GM21526 (cell line): ENCODE data around the gene DCXR.

Source experiments
- ATAC-seq: cut with Tn5 transposase; IDR thresholded peaks from one replicate; pipeline ENCODE4 v1.9.1; 2021; ENCODE audit warnings: moderate library complexity; ENCODE audit not compliant: unreplicated experiment, low FRiP score

The DCXR gene

GRCh38 chr17:82037092-82037888 lies at the start of gene DCXR:
Gene DCXR (minus strand): TSS chr17:82037697. CDS start chr17:82037682, 15 bp downstream.
- ATAC-seq: peak; percentile 79

DNA sequence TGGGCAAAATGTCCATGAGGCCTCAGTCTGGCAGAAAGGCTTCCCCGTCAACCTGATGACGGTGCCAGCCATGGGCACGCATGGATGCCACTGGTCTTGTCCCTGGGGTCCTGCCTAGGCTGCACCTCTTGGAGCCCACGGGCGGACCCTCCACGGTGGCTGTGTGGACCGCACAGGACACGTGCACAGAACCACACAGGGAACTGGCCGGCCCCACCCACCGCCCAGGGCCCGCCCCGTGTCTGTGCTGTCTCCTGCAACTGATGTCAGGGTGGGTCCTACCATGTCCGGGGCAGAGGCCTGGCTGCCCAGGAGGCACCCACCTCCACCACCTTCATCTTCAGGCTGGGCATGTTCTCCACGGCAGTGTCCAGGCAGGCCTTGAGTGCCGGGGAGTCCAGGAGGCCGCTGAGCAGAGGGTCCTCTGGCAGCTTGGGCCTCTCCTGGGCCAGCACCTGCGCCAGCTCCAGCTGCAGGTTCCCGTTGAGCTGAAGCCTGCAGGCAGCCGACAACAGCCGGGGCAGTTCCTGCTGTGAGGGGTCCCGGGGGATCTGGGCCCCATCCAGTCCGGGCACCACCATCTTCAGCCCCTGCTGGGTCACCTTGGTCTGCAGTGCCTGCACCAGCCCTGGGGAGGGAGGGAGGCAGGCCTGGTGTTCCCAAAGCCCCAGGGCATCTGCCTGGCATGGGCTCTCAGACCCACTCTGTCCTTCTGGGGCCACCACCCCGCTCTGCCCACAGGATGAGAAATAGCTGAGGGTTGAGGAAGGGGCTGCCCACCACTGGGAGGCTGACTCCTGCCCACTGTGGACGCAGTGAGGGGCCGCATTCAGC lies 48.7 kb upstream of the DCXR start:
- no peak for ATAC-seq

- no peak for ATAC-seq
These were observed 47.7 kb upstream of the DCXR start for GRCh38 chr17:82085031-82085861.

DNA sequence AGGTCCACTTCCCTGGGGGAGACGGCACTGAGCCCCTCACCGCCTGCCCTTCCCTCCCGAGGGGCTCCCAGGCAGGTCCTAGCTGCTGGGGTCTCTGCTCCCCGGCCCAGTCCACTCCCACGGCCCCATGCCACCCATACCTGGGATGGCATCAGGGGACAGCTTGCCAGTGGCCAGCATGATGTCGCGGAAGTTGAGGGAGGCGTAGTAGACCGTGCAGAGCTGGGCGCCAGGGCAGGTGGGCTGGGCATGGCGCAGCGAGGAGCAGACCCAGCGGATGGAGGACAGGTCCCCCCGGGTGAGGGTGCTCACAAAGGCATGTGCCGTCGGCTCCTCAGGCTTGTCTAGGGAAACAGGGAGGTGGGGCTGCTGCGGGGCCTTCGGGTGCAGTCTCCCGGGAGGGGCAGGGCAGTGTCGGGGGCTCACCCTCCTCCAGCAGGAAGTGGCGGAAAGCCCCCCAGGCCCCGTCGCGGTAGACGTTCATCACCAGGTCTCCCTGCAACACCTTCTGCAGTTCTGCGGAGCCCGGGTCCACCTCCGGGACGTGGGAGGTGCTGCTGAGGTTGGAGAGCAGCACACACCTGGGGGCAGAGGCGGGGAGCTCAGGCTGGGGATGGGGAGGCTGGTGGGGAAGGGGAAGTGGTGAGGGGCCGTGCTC lies 47.0 kb upstream of the DCXR start:
- no peak for ATAC-seq

- no peak for ATAC-seq
These were observed 46.2 kb upstream of the DCXR start for GRCh38 chr17:82083533-82084359.

DNA sequence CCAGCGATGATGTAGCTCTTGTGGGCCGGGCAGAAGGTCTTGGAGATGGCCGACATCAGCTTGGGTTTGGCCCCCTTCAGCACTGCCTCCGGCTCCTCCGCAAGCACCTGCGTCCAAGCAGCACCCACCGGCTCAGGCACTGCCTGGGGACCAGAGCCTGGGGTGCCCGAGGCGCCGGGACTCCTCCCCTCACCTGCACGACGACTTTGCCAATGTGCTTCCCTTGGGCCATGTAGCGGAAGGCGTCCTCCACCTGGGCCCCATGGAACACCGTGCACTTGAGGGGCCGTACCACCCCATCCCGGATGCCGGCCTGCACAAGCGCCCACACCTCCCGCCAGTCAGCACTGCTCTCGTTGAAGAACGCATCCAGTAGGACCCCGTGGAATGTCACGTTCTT lies 45.5 kb upstream of the DCXR start:
- no peak for ATAC-seq

GRCh38 chr17:82082456-82082855 lies 45.0 kb upstream of the DCXR start:
- no peak for ATAC-seq

- no peak for ATAC-seq
These were observed 44.5 kb upstream of the DCXR start for GRCh38 chr17:82081966-82082365.

DNA sequence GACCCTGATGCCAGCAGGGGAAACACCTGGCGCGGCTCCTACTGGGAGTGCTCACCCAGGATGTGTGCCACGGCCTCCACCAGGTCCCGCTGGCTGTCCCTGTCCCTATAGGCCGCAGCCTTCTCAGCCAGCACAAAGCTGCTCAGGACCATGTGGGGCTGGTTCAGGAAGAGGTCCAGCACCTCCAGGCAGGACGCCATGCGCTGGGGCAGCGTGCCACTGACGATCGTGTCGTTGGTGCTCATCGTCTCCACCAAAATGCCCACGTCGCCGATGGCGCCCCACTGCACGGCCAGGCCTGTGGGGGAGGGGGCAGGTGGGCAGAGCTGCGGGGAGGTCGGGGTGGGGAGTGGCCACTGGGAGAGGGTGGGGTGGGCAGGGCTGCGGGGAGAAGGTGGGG lies 44.0 kb upstream of the DCXR start:
- ATAC-seq: no peak

GRCh38 chr17:82080789-82081464 lies 43.4 kb upstream of the DCXR start:
- no peak for ATAC-seq

DNA sequence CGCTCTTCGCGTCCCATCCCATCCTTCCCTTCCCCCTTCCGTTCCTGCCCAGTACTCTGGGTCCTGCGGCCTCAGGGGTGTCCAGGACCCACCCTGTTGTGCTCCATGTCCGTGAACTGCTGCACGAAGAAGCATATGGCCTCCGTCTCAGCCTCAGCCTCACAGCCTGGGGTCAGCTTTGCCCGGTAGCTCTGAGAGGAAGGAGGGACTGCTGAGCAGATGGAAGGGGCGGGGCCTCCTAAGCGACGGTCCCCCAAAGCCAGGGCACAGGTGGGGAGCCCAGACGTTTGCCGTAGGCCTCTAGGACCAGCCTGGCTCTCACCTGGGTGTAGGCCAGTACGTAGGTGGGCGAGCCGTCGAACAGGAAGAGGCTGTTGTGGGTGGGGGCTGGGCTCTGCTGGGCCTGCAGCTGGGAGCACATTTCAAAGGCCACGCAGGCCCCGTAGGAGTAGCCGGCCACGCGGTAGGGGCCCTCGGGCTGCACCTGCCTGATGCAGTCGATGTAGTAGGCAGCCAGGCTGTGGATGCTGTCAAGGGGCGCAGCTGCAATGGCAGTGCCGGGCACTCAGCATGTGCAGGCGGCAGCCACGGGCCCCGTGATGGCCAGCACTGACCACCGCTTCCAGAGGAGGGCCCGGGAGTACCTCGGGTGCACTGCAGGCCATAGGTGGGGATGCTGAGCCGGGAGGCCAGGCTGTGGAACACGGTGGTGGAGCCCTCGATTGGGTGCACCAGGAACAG lies 42.7 kb upstream of the DCXR start:
- no peak for ATAC-seq

GRCh38 chr17:82079001-82079677 lies 41.6 kb upstream of the DCXR start:
- ATAC-seq: no peak

DNA sequence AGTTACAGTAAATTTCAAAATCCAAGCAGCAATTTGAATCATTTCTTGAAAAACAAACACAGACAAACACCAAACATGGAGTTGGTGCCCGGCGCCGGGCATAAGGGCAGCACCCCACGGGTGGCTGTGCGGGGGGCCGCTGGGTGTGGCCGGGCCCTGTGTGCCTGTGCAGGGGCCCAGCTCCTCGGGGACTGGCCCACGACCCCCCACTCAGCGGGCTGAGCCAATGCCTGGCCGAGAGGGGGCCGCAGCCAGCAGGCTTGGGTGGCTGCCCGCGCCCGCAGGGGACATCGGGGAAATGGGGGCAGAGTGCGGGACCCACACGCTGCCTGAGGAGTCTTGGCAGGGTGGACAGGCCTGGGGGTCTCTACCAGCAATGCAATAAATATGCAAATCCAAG lies 40.9 kb upstream of the DCXR start:
- ATAC-seq: no peak

- ATAC-seq: no peak
These were observed 40.3 kb upstream of the DCXR start for GRCh38 chr17:82077617-82078358.

DNA sequence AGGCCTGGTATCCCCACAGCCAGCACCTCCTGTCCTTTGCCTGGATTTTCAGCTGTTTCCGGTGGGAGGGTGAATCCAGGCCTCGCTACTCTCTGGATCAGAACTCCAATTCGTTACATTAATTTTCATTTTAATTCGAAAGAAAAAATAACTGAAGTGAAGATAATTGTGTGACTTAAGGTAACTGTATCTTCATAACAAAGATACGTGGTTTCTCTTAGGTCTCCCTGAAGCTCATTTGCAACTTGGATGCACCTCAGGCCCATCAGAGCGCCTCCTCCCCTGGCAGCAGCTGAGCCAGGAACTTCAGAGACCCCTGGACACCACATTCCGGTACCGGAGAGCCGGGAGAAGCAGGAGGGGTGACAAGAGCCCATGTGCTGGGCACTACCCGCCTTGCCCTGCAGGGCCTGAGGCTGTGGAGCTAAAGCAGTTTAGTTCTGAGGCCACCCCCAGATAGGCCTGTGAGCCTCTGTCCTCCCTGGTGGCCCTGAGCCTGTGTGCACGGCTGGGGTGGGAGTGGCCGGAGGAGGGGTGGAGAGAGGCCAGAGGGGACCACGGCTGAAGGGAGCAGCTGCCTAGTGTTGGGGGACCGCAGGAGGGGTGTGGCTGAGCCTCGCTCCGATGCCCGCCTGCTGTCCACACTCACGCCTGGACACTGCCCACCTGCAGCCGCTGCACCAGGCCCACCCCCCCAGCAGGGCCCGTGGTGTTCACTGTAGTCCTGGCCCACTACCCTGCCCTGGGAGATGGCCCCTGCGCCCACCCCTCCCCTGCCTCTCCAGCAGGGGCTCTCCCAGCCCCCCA lies 39.5 kb upstream of the DCXR start:
- ATAC-seq: no peak
